GM20431 (cell line): ENCODE measurements around the gene ZNF396.

Source experiments
- in situ Hi-C: fragments of 300-500 bp; cut with MseI, MboI; formaldehyde crosslinking; loops from one replicate; pipeline ENCODE4 v1.15.0; 2020; ENCODE audit warnings: low sequenced_read_pairs; ENCODE audit not compliant: unreplicated experiment

ZNF396 gene

DNA sequence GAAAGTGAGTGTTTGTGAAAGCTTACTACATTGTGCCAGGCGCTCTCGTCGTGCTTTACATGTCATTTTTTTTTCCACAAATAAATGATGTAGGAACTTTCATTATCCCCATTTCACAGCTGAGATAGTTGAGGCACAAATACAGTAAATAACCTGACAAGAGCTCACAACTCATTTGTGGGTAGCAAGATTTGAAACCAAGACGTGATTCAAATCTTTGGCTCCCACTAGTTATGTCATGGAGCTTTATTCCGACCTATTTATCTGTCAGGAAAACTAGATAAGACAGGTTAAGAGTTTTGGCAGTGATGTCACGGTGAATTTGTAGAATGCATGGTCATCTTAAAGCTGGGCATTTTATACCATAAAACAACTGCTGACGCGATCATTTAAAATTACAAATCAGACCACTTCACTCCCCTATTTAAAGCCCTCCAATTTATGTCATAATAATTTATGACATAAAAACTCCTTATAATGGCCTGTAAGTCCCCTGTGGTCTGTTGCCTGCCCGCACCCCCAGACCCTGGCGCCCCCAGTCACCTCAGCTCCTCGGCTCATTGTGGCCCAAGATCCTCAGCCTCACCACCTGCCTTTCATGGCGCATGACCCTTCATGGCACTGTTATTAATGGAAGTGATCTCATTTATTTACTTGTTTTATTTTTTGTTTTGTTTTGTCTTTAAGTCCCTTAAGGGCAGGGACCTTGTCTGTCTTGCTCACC, 32.2 kb downstream of the ZNF396 start:
- in situ Hi-C loops = no loop called here

DNA sequence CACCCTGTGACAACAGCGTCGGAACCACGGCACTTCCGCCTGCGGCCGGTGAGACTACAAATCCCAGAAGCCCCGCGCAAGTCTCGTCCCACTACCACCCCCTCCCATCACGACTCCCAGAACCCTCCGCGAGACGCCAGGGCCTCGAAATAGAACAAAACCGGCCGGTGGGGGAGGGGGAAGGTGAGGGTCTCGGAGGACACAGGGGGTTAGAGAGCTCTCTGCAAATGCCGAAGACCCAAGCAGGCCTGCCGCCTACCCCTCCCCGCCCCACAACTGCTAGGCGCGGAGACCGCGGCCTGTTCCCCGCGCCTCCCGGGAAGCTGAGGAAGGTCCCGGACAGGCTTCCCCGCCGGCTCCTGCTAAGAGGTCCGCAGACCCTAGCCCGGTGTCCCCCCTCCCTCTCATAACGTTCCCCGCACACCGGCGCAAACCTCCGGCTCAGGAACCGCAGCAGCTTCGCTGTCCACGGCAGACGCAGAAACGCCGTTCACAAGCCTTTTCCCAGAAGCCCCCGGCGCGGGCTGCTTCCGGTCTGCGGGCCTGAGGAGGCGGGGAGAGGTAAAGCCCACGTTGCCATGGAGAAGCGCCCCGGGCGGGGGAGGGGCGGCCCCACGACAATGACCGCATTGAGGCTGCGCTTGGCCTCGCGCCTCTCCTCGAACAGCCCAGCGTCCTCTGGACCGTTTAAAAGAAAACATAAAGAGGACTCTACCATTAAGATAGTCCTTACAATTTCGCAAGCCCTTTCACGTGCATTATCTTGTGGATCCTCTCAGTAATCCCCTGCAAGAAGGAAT, 33.0 kb downstream of the ZNF396 start, which contains the start of gene ZNF24:
ZNF24 (minus strand) TSS at position 485 of the 800 bp plus-strand sequence. CDS start 3,770 bp downstream, outside the sequence.
- in situ Hi-C loops = no loop called here

DNA sequence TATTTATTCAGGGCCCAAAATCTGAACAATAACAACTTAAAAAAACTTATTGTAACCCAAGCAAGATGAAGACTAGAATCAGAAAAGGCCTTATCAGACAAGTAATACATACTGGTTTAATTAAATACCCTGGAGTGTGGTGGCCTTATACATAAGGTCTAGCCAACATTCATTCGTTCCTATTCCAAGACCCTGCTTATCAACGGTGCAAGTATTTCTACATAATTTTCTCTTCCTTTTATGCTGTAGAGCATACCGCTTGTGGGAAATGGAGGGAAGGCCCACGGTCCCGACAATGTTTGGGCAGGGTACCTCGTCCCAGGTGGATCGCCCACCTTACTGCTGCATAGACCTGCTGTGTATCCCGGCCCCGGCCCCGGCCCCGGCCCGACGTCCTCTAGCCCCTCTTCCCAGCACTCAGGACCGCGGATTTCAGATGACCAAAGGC, 33.6 kb downstream of the ZNF396 start:
- in situ Hi-C loops = no loop called here

DNA sequence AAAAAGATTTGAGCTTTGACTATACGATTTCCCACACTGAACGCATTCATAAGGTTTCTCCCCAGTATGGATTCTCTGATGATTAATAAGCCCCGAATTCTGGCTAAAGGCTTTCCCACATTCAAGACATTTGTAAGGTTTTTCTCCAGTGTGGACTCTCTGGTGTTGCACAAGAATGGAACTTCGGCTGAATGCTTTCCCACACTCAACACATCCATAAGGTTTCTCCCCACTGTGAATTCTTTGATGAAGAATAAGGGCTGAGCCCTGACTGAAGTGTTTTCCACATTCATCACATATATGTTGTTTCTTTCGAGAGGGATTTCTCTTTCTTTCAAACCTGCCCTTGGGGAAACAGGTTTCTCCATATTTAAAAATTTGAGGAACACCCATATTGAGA, 39.9 kb downstream of the ZNF396 start:
- in situ Hi-C loops = no loop called here

DNA sequence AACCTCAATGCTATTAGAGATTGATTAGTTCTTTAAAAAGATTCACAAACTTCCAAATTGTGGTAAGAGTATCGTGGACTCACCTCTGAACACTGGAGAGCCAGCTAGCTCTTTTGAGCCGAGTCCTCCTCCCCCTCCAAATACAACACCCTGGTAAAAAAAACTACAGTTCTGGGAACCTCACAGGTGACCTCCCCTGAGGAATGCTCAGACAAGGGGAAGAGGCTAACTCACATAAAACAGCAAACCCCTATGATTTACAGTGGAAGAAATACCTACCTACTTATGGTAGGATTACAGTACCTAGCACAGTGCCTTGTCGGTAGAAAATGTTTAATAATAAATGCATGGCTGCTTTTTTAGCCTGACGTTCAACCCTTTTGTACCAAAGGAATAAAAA, 41.3 kb downstream of the ZNF396 start:
- in situ Hi-C loops = no loop called here

DNA sequence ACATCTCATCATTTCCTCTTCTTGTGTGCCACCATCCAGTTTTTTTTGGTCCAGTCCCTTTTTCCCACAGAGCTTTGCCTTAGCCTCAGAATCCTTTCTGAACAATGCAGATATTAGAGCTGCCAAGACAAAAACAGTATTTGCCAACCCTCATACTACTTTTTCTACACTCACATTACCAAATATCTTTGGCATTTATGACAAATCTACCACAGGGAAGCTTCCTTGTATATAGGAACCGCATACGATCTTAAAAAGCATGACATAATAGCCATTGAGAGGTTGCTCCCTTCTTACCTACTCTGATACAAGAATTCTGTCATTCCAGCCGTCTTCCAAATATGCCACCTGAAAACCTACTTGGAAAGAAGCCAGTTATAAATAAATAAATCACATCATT, 42.3 kb downstream of the ZNF396 start:
- in situ Hi-C loops = no loop called here

DNA sequence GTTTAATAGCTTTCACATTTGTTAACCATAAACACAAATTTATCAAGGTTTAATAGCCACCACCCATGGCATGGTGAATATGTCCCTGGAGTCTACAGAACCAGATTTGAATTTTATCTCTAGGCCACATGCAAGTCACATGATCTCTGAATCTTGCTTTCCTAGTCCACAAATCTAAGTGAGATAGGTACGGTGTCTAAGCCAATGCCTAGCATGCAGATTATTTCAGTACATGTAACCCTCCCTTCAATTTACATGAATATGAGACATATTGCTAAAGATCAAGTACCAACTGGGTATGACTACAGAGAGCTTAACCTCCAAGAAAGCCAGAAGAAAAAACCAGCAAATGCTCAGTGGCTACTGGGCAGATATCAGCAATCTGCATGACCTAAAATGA, 42.9 kb downstream of the ZNF396 start:
- in situ Hi-C loops = no loop called here

DNA sequence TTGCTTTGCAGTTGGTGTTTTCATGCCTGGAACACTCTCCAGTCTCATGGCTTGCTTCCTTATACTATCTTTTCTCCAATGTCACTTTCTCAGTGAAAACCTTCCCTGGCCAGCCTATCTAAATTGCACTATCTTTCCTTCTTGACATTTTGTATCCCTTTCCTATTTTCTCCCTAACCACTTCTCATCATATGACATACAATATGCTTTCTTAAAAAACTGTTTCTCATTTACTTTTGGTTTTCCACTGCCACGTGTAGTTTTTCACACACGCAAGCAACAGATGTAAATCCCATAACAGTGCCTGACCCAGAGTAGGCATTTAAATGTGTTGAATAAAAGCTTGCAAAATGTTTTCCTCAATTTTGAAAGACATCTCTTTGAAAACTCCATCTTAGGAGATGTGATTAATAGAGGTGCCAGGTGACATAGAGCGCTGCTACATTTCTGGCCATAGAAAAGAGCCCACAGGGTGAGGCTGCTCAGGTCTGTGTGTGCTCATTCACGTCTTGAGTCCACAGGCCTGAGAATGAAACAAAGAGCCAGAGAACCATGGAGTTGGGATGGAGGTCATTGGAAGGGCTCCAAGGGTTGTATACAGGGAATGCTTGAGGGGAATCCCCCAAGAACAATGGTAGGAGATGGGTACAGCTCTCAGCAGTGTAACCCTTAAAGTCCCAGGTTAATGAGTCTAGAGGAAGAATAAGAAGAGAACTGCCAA, 45.6 kb downstream of the ZNF396 start:
- in situ Hi-C loops = no loop called here

DNA sequence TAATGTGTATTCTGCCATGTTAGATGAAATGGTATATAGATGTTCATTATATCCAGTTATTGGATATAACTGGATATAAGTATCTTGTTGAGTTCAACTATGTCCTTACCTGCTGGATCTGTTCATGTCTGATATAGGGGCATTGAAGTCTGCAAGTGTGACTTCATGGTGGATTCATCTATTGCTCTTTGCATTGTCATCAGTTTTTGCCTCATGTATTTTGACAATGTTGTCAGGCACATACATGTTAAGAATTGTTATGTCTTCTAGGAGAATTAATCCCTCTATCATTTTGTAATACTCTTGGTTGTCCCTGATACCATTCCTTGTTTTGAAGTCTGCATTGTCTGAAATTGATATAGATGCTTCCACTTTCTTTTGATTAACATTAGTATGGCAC, 48.3 kb downstream of the ZNF396 start:
- in situ Hi-C loops = no loop called here

DNA sequence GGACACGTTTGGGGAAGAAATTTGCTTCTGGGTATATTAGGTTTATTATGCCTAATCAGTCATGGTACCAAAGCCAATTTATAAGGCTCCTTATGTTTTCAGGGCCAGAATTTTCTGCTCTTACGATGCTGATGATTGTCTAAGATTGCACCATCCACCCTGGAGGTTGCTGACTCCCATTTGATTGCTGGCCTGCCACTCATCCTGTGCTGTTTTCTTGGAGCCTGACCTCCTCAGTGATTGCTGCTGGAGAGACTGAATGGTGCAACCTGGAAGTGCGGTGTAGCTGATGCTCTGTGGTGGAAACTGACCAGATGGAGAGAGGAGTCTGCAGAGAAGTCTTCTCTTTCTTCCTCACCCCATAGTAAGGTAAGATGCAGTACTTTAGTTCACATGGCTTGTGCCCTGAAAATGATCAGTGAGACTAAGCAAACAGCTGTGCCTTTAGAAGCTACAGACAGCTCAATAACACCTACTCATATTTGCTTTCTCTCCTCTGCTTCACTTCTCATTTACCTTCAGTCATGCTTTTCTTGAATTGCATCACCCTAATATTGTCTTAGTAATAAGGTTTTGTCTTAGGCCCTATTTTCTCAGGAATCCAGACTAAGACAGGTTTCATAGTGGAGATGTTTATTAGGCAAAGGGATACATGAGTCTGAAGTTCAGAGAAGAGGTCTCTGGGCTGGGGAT, 50.3 kb downstream of the ZNF396 start:
- in situ Hi-C loops = no loop called here

DNA sequence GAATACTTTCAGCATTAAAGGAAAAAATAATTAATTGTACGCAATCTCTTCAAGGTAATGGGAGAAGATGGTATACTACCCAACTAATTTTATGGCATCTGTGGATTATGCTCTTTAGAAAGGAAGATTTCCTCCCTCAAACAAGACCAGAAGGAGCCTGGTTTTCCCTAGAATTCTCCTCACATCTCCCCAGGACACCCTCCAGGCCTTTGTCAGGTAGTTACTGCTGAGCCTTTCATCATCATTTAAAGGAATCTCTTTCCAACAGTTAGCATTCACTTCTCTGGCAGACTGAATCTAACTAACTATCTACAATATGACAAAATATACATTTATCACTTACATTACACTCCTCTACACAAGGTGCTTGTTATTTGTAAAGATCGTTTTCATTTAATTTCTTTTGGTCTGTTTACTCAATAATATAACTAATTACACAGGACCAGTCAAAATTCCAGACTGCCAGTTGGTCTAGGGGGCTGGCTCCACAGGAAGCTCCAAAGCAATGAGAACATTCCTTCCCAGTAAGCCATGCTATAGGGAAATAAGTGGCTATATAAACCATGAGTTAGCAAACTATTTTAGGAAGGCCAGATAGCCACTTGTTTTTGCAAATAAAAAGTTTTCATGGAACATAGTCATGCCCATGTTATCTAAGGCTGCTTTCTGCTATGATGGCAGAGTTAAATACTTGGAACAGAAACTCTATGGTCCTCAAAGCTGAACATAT, 52.0 kb downstream of the ZNF396 start:
- in situ Hi-C loops = no loop called here

DNA sequence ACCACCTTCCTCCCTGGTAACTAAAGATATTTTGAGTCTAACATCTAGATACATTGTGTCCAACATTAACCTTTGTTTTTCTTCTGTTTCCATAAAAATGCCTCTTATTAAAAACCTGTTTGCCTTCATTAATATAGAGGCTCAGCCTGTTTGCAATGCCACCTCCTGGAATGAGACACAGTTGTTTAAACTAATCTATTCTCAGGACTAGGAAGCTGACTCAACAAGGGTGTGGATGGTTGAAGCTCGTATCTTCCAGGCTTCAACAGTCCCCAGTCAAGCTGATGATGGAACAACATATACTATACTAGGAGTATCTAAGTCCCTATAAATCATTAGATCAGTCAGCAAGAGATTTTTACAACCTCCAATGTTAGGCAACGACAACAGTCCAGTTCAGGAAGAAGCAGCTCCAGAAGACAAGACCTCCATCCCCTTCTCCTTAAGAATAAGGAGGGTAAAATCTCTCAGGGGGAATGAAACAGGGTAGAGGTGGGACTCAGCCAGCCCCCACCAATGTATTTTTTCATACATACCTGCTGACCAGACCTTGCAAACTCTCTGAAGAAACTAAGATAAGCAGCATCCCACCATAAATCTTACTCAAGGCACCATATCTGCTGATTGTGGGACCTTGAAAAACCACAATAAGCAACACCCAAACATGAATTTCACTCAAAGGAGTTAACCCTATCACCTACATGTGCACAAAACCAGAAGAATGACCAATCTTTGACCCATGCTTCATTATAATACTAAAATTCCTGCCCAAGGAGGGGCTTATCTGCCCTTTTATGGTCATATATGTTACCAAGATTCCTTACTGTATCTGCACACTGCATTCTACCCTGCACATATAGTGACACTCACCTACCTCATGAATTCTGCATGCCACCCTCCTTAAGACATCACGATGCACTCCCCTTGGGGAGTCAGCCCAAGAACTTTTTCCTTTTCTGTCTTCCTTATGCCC, 54.4 kb downstream of the ZNF396 start:
- in situ Hi-C loops = no loop called here
